NCI-H2107 treated with DMSO at 0.1 percent for 48 hours (cell line): Measurements from ENCODE around the gene OR6N2.

Experiments used
- DNase-seq: peaks from one replicate; lab custom pipeline; 2025; ENCODE audit not compliant: unreplicated experiment; lab: John Stamatoyannopoulos, UW

Gene OR6N2, protein sequence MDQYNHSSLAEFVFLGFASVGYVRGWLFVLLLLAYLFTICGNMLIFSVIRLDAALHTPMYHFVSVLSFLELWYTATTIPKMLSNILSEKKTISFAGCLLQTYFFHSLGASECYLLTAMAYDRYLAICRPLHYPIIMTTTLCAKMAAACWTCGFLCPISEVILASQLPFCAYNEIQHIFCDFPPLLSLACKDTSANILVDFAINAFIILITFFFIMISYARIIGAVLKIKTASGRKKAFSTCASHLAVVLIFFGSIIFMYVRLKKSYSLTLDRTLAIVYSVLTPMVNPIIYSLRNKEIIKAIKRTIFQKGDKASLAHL

DNA sequence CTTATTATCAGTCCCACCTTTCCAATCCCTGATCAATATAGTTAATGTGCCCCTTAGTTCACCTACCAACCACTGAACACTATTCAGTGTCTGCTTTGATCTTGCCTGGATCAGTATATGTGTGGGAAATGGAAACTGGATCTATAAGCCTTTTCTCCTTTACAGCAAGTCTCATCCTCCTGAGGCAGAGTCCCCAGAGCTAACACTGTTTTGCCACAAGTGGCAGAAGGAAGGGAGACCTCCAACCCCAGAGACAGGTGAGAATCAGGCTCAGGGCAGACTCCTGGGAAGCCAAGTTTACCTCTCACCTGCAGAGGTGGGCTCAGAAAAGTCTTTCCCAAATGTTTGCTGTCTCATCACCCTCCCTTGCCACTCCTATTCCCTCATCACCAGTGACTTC lies at the start of gene OR6N2:
OR6N2 (minus strand) TSS at position 101 of the 400 bp plus-strand sequence. CDS start 3,569 bp downstream, outside the sequence.
- no peak for DNase-seq

DNA sequence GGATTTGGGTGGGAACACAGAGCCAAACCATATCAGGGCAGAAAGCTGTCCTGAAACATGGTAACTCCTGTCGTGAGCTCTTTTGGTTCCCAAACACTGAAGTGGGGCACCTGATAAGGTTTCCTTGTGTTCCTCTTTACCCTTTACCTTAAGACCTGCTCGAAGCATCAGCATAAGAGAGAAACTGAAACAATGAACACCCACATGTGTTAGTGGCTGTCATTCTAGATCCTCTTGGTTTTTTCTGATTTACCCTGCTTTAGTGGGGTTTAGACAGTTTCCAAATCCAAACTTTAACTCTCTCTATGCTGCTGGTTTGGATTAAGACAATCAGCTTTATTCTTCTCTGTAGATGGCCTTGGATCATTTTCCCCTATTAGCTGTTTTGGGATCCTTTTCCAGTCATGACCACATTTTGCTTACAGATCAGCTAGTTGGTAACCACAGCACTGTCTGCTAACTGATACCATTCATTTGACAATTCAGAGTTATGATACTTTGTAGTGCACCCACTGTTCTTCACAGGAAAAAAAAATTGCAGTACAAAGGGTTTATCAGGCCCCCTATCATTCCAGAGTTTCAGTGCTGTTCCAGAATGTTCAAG lies 49.2 kb upstream of the OR6N2 start:
- no peak for DNase-seq

DNA sequence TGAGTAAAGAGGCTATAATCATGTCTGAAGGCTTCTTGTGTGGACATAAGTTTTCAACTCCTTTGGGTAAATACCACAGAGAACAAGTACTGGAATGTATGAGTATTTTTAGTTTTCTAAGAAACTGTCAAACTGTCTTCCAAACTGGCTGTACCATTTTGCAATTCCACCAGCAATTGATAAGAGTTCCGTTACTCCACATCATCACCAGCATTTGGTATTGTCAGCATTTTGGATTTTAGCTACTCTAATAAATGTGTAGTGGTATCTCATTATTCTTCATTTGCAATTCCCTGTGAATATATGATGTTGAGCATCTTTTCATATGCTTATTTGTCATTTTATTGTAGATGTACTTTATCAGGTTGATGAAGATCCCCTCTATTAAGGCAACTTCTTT lies 40.7 kb upstream of the OR6N2 start:
- DNase-seq = no peak

DNA sequence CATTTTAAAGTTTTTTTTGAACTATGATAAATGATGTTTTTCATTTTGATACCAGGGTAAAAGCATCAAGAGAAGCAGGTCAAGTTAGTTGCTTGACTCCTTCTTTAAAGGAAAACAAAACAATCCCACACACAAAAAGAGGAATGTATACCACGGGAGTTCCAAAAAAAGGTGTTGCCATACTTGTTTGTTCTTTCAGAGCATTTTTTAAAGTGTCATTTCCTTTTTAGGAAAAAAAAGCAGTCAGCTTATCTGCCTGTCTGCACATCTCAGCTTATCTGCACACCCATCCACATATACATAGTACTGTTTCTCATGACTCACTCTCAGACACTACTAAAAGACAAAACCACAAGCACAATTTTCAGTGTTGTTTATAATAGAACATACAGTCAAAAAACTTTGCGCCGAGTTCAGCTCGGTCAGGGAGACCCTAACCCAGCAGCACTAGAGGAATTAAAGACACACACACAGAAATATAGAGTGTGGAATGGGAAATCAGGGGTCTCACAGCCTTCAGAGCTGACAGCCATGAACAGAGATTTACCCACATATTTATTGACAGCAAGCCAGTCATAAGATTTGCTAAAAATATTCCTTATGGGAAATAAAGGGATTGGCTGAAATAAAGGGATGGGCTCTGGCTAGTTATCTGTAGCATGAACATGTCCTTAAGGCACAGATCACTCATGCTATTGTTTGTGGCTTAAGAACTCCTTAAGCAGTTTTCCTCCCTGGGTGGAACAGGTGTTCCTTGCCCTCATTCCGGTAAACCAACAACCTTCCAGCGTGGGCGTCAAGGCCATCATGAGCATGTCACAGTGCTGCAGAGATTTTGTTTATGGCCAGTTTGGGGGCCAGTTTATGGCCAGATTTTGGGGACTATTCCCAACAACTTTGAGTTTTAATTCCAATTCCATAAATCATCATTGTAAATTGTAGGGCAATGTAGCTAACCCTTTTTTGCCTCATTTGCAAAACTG lies 38.7 kb upstream of the OR6N2 start:
- DNase-seq = no peak

DNA sequence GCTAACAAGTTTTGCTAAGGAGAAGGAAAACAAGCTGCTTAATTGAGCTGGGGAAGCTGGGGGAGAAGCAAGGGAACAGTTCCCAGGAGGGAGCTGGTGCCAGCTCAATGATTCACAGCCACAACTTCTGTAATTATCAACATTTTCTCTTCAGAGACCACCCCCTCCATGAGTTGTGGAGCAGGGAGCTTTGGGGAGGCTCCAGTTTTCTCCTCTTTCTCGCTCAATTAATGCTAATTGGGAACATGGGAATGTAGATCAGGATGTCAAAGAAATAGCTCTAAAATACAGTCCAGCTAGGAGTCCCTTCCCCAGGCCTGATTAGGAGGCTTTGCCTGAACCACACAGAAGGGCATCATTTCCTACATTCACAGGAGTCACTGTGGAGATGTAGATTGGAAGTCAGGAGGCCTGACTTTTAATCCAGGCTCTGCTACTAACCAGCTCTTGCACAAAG lies 38.0 kb upstream of the OR6N2 start:
- no peak for DNase-seq

DNA sequence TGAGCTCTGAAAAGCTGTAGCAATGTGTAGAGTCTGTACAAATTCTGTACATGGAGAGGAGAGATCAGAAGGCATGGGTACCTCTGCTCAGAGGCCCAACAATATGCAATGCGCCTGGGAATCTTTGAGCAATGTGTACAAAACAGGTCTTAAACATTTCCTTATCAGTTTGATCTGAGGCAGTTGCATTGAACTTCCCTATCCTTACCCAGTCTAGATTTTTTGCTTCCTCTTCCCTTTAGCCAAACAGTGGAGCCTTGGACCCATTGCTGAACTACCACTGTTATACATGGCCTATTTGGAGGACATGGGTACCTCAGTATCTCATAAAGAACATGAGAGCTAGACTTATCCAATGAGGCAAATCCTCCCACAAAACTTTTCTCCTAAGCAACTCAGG lies 37.6 kb upstream of the OR6N2 start:
- DNase-seq = no peak

DNA sequence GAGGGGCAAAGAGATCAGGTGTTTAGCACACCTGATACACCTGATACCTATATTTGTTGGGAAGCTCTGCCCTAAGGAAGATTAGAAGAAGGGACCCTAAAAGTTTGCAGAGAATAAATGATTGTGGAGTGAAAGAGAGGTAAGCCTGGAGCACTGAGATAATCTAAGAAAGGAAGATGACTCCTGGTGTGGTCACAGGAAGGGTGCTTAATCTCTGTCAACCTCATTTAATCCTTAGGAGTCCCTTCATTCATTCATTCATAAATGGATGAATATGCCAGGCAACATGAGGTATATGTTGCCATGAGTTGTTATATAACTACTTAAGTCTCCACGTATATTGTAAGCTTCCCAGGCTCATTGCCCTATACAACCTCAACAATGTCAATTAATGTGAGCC lies 34.0 kb upstream of the OR6N2 start:
- no peak for DNase-seq

DNA sequence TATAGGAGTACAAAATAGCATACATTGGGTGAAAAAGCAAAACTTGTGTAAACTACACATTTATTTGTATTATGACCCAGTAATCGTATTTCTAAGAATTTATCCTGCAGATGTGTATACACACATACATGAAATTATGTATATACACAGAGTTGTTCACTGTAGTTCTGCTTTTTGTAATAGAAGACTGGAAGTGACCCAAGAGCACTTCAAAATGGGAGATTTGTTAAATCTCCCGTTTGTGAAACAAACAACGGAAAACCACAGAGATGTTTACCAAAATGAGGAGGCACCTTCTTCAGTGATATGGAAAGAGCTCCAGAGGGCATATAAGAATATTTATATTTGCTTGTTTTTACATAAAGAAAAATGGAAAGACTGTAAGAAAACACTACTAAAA lies 32.2 kb upstream of the OR6N2 start:
- no peak for DNase-seq

DNA sequence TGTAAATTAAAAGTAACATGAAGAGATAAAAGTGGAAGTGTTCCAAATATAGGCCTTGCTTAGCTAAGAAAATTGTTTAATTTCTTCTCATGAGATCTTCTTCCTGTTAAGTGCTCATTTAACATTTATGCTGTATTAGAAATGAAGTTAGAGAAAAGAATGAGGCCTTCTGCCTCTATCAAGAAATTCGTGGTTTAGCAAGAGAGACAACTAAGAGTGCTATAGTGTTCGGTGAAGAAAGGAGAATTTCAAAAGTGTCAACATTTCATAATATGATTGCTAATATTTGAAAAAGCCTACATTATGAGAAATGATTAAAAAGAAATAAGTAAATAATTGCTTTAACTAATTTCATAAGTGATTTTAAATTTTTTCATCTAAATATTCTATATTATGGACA lies 31.3 kb upstream of the OR6N2 start:
- DNase-seq = no peak

DNA sequence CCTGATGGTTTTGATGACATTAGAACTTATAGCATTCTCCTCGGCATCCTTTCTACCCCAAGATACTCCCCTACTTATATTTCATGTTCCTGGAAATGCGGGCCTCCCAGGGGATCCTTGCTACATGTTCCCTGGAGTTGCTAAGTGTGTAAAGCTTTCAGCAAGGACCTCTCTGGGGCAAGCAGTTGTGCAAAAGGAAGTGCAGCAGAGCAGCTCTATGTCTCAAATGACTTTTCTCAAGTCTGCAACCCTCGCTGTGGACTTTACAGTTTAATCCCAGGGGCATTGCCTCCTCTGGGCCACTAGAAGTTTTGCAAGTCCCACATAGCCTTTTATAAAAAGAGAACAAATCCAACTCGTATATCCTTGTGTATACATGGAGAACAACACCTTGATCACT lies 29.3 kb upstream of the OR6N2 start:
- DNase-seq = no peak

DNA sequence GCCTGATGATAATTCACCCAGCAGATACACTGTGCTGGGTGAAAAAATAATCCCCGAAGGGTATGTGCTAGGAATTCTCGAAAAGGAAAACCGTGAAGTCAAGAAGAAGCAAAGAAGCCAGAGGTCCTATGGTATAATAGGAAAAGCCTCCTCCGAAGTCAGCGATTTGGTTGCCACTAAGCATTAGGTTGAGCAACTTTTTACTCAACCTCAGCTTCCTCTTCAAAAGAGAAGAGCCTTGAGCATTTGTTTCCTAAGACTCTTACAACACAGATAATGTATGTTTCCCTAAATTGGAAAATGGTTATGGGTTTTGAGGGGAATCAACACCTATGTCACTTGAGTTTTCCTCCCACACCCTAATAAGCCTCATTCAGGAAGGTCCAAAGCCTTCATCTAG lies 28.9 kb upstream of the OR6N2 start:
- no peak for DNase-seq

DNA sequence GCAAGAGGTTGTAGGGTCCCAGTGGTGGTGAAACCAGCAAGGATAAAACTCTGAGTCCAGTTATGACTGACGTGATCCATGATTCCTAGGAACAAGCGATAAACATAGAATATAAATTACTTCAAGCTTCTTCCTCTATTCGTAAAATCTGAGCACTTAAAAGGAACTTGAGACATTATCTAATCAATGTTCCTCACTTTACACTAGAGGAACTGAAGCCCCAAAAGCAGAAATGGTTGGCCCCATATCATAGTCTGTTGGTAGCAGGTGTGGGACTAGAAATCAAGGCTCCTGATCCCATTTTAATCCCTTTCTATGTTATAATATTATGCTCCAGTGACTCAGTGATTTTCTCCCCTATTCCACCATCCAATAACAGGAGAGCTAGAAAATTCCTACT lies 28.3 kb upstream of the OR6N2 start:
- DNase-seq = no peak

DNA sequence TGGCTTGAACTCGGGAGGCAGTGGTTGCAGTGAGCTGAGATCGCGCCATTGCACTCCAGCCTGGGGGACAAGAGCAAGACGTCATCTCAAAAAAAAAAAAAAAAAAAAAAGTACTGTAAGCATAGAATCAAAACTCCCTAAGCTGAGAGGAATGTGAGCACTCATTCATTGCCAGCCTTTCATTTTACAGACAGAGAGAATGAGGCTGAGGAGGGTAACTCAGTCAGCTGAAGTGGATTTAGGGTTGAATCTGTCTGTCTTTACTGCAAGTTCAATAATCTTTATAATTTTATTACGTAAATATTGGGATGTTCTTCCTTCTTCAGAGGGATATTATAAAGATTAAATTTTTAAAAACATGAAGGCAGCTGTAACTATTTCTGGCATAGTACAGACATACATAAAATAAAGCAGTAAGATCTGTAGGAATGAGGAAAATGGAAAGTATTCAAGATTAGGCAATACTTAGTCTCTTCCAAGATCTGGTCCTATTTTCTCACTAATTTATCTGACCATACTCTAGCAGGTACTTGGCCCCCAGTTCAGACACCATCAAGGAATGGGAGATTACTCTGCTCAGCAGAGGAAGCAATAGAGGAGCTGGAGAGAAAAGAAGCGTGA lies 26.0 kb upstream of the OR6N2 start:
- DNase-seq = no peak

DNA sequence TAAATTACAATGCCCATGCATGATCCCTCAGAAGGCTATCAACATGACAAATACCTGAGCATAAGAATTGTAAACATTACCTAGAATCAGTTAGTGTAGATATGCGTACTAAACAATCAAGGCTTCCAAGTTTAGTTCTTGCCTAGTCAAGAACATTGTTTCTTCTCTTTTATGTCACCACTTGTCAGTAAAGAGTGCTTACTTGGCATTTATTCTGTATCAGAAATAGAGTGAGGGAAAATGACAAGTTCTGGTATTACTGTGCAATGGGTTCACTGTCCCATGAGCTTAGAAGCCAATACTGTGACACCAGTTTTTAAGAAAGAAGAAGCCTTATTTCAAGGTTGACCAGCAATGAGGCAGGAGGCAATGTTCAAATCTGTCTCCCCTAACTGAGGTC lies 22.7 kb upstream of the OR6N2 start:
- DNase-seq = no peak

DNA sequence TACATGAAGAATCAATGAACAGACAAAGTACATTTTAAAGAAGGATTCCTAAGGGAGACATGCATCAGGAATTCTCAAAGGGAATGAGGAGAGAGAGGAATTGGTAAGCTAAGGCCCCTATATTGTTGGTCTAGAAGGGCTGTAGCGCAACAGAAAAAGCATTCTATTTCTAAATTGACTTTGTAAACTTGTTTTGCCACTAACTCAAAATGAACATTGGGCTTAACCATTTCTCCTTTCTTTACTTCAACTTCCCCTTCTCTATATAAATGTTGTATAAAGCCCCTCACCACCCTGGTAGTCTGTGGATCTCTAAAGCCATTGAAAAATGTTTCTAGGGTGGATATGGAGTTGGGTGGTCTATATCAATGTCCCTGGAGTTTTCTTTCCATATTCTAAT lies 20.4 kb upstream of the OR6N2 start:
- DNase-seq = no peak

DNA sequence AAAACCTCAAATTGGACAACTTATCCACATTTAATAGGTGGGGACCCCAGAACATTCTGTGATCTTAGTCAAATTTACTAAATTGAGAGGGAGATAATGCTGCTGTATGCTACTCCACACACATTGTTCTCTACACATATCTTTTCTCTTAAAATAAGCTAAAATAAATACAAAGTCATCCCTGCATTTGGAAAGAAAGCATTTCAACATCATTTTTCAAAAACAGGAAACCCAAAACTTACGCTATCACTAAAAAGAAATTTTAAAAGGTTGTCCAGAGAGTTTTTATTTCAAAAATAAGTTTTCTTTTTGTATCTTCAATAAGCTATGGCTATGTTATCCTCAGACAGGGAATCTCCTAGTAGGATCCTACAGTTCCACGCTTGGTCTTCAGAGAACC lies 19.5 kb upstream of the OR6N2 start:
- DNase-seq = no peak

DNA sequence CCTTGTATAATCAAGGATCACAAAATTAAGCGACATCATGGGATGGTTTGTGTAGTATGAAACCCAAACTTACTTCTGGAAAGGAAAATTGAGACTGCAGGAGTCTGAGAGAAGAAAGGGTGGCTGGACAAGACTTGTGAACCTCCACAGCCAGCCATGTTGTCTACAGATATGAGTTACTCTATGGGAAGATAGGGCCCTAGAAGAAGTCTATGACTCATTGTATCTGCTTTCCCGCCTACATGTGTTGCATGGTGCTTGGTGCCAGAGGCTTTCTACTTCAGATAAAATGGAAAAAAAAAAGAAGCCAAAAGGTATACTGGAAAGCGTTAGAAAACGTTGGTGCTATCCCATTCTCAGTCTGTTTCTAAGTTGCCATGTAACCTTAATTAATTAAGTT lies 18.7 kb upstream of the OR6N2 start:
- no peak for DNase-seq

DNA sequence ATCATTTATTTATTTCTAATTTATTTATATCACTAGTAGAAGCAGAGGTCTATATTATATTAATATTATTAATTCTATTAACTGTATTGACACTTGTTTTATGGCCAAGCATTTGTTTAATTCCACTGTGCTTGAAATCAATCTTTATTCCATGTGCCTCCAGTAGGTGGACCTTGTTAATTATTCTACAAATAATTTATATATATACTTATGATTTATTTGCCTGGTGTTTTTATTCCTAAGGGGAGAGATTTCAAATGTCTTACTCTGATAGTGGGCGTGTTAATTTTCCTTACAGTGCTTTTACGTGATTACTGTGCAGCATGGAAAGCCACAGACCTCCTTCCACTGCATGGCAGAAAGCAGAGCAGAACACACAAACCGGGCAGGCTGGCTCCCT lies 17.5 kb upstream of the OR6N2 start:
- DNase-seq = no peak

DNA sequence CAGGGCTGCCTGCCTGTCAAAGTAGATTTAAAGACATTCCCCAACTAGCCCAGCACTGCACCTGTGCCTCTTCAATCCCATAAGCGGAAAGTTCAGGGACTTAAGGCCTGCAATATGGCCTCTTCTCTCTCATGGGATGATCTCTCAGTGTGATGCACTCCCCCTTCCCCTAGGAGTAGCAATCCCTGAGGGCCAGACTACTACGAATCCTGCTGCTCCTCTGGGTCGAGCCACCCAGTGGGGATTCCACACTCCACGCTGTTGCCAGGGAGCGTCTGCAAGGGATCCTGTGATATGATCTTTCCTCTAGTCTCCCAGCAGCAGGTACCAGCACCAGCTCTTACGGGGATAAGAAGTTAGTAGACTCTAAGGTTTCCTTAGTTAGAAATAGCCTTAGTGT lies 13.2 kb upstream of the OR6N2 start:
- no peak for DNase-seq

DNA sequence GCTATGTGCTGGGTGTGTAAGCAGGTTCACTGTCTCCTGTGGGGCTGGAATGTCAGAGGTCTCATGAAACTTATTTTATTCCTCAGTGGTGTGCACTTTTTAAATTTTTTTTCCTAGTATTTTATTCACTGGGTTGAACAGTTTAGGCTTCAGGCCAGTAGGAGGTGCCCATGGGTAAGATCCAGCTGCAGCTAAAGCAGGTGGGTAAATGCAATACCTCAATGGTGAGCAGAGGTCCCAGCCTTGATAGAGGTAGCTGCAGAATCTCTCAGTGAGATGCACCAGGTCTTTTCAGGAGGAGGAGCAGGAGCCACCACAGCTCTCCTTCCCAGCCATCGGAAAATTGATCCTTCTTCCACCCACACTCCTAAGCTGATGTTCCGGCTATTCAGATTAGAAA lies 12.6 kb upstream of the OR6N2 start:
- DNase-seq = no peak
